SK-N-SH (cell line): ENCODE results near the gene CPVL. TPM values are rescaled to one million over a fixed set of nuclear protein-coding genes. Genes with fewer than 3 reads are reported as not detected.

Experiments used
- CTCF ChIA-PET: fragments of 300-600, 350-600 bp; formaldehyde crosslinking; extraction: SDS; loops from one replicate; lab custom pipeline; 2021; lab: Yijun Ruan, JAX
- POLR2A ChIA-PET: fragments of 350-600 bp; sonication (Branson Sonifier 250); formaldehyde crosslinking; extraction: SDS; loops from one replicate; lab custom pipeline; 2020; ENCODE audit warnings: antibody characterized with exemption, inconsistent platforms; lab: Yijun Ruan, JAX
- DNase-seq: peaks from one replicate; pipeline ENCODE4 v3.0.0; 2012
- H2AFZ ChIP-seq: fragments of 200-600 bp; sonication (generic); 2 replicates; pipeline ENCODE4 v1.8.1; 2016; ENCODE audit warnings: antibody characterized with exemption, mild to moderate bottlenecking, low read depth
- H3F3A ChIP-seq: fragments of 200-600 bp; sonication (generic); replicated peaks from 2 replicates; pipeline ENCODE3; 2016; ENCODE audit warnings: antibody characterized with exemption, mild to moderate bottlenecking; ENCODE audit not compliant: insufficient read depth
- H3K27ac ChIP-seq, 2 experiments: fragments of 200-500 bp in 1 of 2; fragments of 200-600 bp in 1 of 2; sonication (Bioruptor generic) in 1 of 2; sonication (generic), shearing (Covaris generic) in 1 of 2; 2 replicates each; pipeline versions ENCODE4 v1.5.1 to v1.6.1; 2014 to 2016; ENCODE audit warnings: low read depth in 2 of 2, inconsistent platforms in 1 of 2, low read length in 1 of 2, mild to moderate bottlenecking in 1 of 2, mixed read lengths in 1 of 2
- H3K27me3 ChIP-seq: fragments of 200-600 bp; sonication (generic), shearing (Covaris generic); 2 replicates; pipeline ENCODE4 v1.6.1; 2016; ENCODE audit warnings: mixed run types; ENCODE audit not compliant: insufficient read depth
- H3K36me3 ChIP-seq, 2 experiments: fragments of 200-500 bp in 1 of 2; fragments of 200-600 bp in 1 of 2; sonication (Bioruptor generic) in 1 of 2; sonication (generic) in 1 of 2; replicated peaks in 1 of 2; 2 replicates each; pipeline versions ENCODE3 to v1.5.1; 2014 to 2016; ENCODE audit warnings: low read length in 1 of 2, mild to moderate bottlenecking in 1 of 2; ENCODE audit not compliant: insufficient read depth in 2 of 2, control insufficient read depth in 1 of 2
- H3K4me1 ChIP-seq, 2 experiments: fragments of 200-500 bp in 1 of 2; fragments of 200-600 bp in 1 of 2; sonication (Bioruptor generic) in 1 of 2; sonication (generic), shearing (Covaris generic) in 1 of 2; 2 replicates each; pipeline versions ENCODE4 v1.5.1 to v1.6.1; 2014 to 2016; ENCODE audit warnings: low read depth in 1 of 2, low read length in 1 of 2, mixed run types in 1 of 2; ENCODE audit not compliant: insufficient read depth in 2 of 2, control insufficient read depth in 1 of 2
- H3K4me2 ChIP-seq: fragments of 200-600 bp; sonication (generic), shearing (Covaris generic); 2 replicates; pipeline ENCODE4 v1.6.1; 2017; ENCODE audit warnings: mixed run types
- H3K4me3 ChIP-seq, 2 experiments: fragments of 200-500 bp in 1 of 2; fragments of 200-600 bp in 1 of 2; sonication (Bioruptor generic) in 1 of 2; sonication (generic), shearing (Covaris generic) in 1 of 2; 2 replicates each; pipeline versions ENCODE4 v1.5.1 to v1.8.1; 2014 to 2016; ENCODE audit warnings: low read depth in 2 of 2, inconsistent platforms in 1 of 2, low read length in 1 of 2, mild to moderate bottlenecking in 1 of 2, mixed read lengths in 1 of 2, moderate library complexity in 1 of 2
- H3K79me2 ChIP-seq: fragments of 200-600 bp; sonication (generic); 2 replicates; pipeline ENCODE4 v1.8.1; 2017; ENCODE audit warnings: mild to moderate bottlenecking; ENCODE audit not compliant: insufficient read depth
- H3K9ac ChIP-seq: fragments of 200-600 bp; sonication (generic); 2 replicates; pipeline ENCODE4 v1.6.1; 2017; ENCODE audit warnings: mixed run types
- H3K9me2 ChIP-seq: fragments of 200-600 bp; sonication (generic); 2 replicates; pipeline ENCODE4 v1.6.1; 2017; ENCODE audit warnings: mixed run types
- H3K9me3 ChIP-seq: fragments of 200-600 bp; sonication (generic); 2 replicates; pipeline ENCODE4 v1.6.1; 2017; ENCODE audit warnings: mixed run types, mild to moderate bottlenecking, moderate library complexity
- H4K20me1 ChIP-seq: fragments of 200-600 bp; sonication (generic); 2 replicates; pipeline ENCODE4 v1.6.1; 2017; ENCODE audit warnings: mild to moderate bottlenecking, mixed run types; ENCODE audit not compliant: insufficient read depth
- CTCF ChIP-seq: fragments of 200-600 bp; sonication (generic); IDR thresholded peaks from 2 replicates; pipeline ENCODE4 v1.6.1; 2017; ENCODE audit warnings: antibody characterized with exemption, mild to moderate bottlenecking, moderate library complexity
- FOXJ3 ChIP-seq: sonication (generic); formaldehyde crosslinking; IDR thresholded peaks from 2 replicates; pipeline ENCODE4 v1.5.1; 2020; ENCODE audit warnings: mild to moderate bottlenecking, missing genetic modification reagents
- GATA2 ChIP-seq: sonication (generic); formaldehyde crosslinking; IDR thresholded peaks from 2 replicates; pipeline ENCODE4 v1.5.0; 2020; ENCODE audit warnings: mild to moderate bottlenecking, missing genetic modification reagents
- MXI1 ChIP-seq: IDR thresholded peaks from 2 replicates; pipeline ENCODE4 v1.6.1; 2012; ENCODE audit warnings: mild to moderate bottlenecking, low read depth, low read length, improper control_type of control experiment
- NRF1 ChIP-seq: IDR thresholded peaks from 2 replicates; pipeline ENCODE4 v1.6.1; 2012; ENCODE audit warnings: low read depth, mild to moderate bottlenecking, low read length
- RAD21 ChIP-seq: IDR thresholded peaks from 2 replicates; pipeline ENCODE4 v1.6.1; 2012; ENCODE audit warnings: mild to moderate bottlenecking, low read length
- REST ChIP-seq: IDR thresholded peaks from 2 replicates; pipeline ENCODE4 v1.6.1; 2012; ENCODE audit warnings: mild to moderate bottlenecking, low read depth, low read length, moderate library complexity
- RXRA ChIP-seq: IDR thresholded peaks from 2 replicates; pipeline ENCODE4 v1.4.0; 2012; ENCODE audit warnings: low read depth, mild to moderate bottlenecking, borderline replicate concordance
- SMC3 ChIP-seq: IDR thresholded peaks from 2 replicates; pipeline ENCODE4 v1.6.1; 2012; ENCODE audit warnings: low read depth, low read length, improper control_type of control experiment
- TCF12 ChIP-seq: IDR thresholded peaks from 2 replicates; pipeline ENCODE4 v1.4.0; 2012
- WGBS: methylation state at CpG from one replicate; pipeline ENCODE4 v1.1.6; 2017; ENCODE audit warnings: low lambda C conversion rate; 5-methylcytosine and 5-hydroxymethylcytosine counted together
- polyA plus RNA-seq, 3 experiments: library from polyadenylated mRNA; depleted of rRNA; stranded (reverse); fragments of >200 nt; gene quantifications; 2 replicates each; pipeline ENCODE4 v1.2.3, GENCODE V29; 2012

CPVL gene
- polyA plus RNA-seq, 1 of the 3 experiments (the other 2 are of a cell fraction), result not detected

- Histone ChIP-seq H3K36me3 (no peaks in the 10 kb centered on the region), H3F3A (no peaks in the 10 kb centered on the region), H3K27me3 (no peaks in the 10 kb centered on the region), H3K9me3 (peaks cover 6% of the 10 kb centered on the region; the same call in 1 of the 2 replicates), H3K4me1 (peaks cover 4 to 10% of the 10 kb centered on the region in 2 experiments; a peak in 2 of 4 replicates), H3K79me2 (no peaks in the 10 kb centered on the region), H3K9me2 (no peaks in the 10 kb centered on the region; the same call in 1 of the 2 replicates), H3K4me3 (no peak overlapping the region), H2AFZ (no peak overlapping the region), H3K27ac (peak overlapping the region in 1 of 2 experiments; percentile 78; a peak in 2 of 4 replicates), H3K9ac (no peak overlapping the region), H4K20me1 (no peaks in the 10 kb centered on the region), H3K4me2 (no peak overlapping the region)
- DNase-seq, result peak; percentile 25
- POLR2A ChIA-PET, result interaction anchor here (0.6 to 1.4 kb wide), 2 partner anchors 35 to 62 kb away, joined by 3 read pairs; partner anchors contain the start of gene TRIL
- CTCF ChIA-PET, result interaction anchor here (0.7 to 2.0 kb wide), 4 partner anchors 14 to 98 kb away, joined by 3 to 16 read pairs (median 3); partner anchors contain the start of gene TRIL
- no peak for TF ChIP-seq RAD21
- TF ChIP-seq REST, result no peak
- no peak for TF ChIP-seq NRF1
- TF ChIP-seq FOXJ3, result no peak
- peak; percentile 53 for TF ChIP-seq GATA2
- TF ChIP-seq SMC3, result no peak
- 38% methylated on average over 5 of the region's 5 CpGs for WGBS
Measured at GRCh38 chr7:29019896-29020295, 126.4 kb downstream of the CPVL start.

- Histone ChIP-seq H3K79me2 (no peaks in the 10 kb centered on the region), H3K4me3 (no peak overlapping the region), H2AFZ (no peak overlapping the region), H3K4me1 (peaks cover 4 to 10% of the 10 kb centered on the region in 2 experiments; a peak in 2 of 4 replicates), H3K27me3 (no peaks in the 10 kb centered on the region), H3K36me3 (no peaks in the 10 kb centered on the region), H3K9me2 (no peaks in the 10 kb centered on the region), H3K4me2 (no peak overlapping the region), H3F3A (no peaks in the 10 kb centered on the region), H3K27ac (peak overlapping the region in 1 of 2 experiments; percentile 78; a peak in 2 of 4 replicates), H3K9ac (no peak overlapping the region), H3K9me3 (peaks cover 2% of the 10 kb centered on the region; the same call in 1 of the 2 replicates), H4K20me1 (no peaks in the 10 kb centered on the region)
- CTCF ChIA-PET, result interaction anchor here (1.4 to 2.0 kb wide), 3 partner anchors 17 to 97 kb away, joined by 3 to 16 read pairs (median 3); partner anchors contain the start of gene TRIL
- no peak for DNase-seq
- POLR2A ChIA-PET, result interaction anchor here (0.6 to 1.4 kb wide), 2 partner anchors 35 to 61 kb away, joined by 3 read pairs; partner anchors contain the start of gene TRIL
- WGBS, result 62% methylated on average over 6 of the region's 6 CpGs
- TF ChIP-seq CTCF (no peak), TCF12 (no peak), MXI1 (no peak), RAD21 (no peak), RXRA (no peak)
Measured at GRCh38 chr7:29019387-29019786, 127.0 kb downstream of the CPVL start.
